NCI-H1105 (cell line): ENCODE results near the gene ZBTB37.
A peak's percentile ranks its signal among the peaks of the same experiment; 100 is the strongest.
"Not testable (repeated sequence)": the region's sequence is repeated elsewhere in the genome, so short reads cannot be mapped to it uniquely, and the experiment has no call there.

Source experiments
- DNase-seq: peaks from one replicate; lab custom pipeline; 2025; lab: John Stamatoyannopoulos, UW

ZBTB37 gene, protein sequence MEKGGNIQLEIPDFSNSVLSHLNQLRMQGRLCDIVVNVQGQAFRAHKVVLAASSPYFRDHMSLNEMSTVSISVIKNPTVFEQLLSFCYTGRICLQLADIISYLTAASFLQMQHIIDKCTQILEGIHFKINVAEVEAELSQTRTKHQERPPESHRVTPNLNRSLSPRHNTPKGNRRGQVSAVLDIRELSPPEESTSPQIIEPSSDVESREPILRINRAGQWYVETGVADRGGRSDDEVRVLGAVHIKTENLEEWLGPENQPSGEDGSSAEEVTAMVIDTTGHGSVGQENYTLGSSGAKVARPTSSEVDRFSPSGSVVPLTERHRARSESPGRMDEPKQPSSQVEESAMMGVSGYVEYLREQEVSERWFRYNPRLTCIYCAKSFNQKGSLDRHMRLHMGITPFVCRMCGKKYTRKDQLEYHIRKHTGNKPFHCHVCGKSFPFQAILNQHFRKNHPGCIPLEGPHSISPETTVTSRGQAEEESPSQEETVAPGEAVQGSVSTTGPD

DNA sequence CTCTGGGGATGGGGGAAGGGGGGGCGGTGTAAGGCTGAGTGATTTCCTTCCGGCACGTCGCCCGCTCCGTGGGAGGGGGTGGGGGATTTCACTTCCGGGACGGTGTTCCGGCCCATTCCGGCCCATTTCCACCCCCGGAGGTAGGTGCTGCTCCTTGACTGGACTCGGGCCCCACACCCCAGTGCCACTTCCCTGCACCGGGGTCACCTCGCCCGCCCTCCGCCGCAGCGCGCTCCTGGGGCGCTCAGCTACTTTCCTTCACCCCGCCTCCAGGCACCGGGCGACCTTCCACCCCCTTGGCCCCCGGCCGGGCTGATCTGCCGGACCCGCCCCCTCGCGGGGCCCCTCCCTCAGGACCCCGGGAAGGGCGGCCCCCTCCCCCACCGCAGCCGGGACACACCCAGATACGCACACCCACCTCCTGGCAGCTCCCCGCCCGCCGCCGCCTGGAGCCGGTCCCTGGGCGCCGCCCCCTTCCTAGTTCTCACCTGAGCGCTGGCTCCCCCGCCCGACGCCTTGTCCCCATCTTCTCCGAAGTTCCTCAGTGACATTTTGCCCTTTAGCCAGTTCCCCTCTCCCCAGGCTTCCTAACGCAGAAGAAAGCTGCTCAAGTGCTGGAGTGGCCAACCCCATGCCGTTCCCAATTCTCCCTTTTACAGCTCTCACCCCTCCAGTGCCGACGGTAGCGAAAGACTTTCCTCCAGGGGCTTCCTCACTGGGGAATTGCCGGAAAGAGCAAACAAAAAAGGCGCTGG, at the start of gene ZBTB37:
TSS of gene ZBTB37 (plus strand) at position 115 of the 755 bp plus-strand sequence. CDS start 1,846 bp downstream, outside the sequence.
- peak; percentile 93 for DNase-seq

GRCh38 chr1:173818459-173818858, 49.7 kb upstream of the ZBTB37 start:
- DNase-seq = no peak

DNA sequence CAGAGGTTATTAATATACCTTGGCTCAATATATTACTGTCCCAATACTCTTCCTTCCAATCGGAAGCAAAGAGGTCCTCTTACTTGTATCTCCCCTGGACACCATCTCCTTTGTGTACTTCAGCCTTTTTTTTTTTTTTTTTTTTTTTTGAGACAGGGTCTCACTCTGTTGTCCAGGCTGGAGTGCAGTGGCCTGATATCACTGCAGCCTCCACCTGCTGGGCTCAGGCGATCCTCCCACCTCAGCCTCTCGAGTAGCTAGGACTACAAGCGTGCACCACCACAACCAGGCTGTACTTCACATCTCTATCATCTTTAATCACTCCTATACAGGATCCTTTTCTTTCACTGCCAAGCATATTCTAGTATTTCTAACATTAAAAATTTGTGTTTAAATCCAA, 46.5 kb upstream of the ZBTB37 start:
- no peak for DNase-seq

DNA sequence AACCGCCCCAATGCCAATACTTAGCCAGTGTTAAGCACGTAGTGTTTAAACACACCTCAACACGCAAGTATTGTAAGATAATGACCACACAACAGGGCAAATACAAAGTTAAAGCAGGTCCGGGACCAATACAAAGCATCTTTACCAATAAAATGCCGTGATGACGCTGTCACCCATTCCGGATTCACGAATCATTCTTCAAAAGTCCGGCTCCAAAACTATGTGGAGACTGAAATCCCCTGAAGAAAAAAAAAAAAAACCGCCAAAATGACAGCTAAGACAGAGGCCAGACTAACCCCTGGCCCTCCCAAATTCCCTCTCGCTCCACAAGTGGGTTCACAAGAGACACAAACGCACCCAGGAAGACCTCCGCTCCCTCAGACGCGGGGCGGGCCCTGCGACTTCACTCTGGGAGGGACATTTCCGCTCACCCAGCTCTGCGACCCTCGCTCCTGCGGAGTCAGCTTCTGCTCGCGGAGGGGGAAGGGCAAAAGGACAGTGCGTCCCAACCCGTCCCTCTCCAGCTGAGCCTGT, 44.3 kb upstream of the ZBTB37 start:
- DNase-seq = no peak

DNA sequence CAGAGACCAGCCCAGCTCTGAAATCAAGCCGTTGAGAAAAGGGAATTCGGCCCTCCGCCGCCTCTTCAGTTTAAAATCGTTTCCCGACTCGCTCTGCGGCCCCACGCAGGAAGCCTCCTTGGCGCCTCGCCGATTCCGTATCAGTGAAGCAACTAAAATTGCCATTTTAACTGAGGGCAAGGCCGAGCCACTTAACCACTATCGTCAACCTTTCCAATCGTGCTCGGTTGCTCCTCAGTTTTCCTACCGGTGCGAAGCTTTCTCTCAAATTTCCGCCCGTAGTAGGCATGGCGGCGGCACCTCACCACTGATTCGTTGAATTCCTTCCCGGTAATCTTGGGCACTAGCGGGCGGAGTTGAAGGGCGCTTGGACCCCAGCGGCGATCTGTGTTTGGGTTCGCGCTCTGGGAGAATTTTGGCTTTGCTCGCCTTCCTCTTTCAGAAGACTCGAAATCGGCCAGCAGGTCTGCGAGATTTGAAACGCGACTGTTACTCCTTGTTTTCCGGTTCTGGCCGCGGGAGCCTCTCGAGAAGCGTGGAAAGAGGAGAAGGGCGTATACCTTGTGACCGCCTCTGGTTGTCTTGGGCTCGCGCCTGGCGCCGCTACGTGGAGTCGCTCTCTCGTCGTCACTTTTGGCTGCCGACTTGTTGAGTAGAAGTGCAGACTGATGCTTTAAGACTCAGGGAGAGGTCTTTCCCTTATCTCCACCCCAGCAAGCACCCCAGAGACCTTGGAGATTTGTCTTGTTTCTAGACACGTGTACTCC, 43.7 kb upstream of the ZBTB37 start, which contains the start of the genes CENPL and DARS2:
TSS of gene CENPL (minus strand) at position 569 of the 767 bp plus-strand sequence. CDS start 13,584 bp downstream, outside the sequence.
TSS of gene DARS2 (plus strand) at position 359 of the 767 bp plus-strand sequence. CDS start 557 bp downstream, outside the sequence.
- DNase-seq = peak; percentile 99

- no peak for DNase-seq
Observed at GRCh38 chr1:173827611-173828010, 40.6 kb upstream of the ZBTB37 start.

DNA sequence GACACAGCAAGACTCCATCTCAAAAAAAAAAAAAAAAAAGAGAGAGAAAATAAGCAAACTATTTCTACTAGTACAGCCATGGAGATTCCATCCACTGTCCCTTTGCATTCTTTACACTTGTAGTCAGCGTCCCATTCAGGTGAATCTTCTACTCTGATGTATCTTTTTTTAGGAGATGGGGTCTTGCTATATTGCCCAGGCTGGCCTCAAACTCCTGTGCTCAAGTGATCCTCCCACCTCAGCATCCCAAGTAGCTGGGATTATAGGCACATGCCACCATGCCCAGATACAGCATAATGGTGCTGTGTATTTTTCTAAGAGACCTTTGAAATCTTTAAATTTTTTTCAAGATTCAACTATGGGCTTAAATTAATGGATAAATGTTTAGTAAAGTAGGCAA, 35.4 kb upstream of the ZBTB37 start:
- DNase-seq = no peak

DNA sequence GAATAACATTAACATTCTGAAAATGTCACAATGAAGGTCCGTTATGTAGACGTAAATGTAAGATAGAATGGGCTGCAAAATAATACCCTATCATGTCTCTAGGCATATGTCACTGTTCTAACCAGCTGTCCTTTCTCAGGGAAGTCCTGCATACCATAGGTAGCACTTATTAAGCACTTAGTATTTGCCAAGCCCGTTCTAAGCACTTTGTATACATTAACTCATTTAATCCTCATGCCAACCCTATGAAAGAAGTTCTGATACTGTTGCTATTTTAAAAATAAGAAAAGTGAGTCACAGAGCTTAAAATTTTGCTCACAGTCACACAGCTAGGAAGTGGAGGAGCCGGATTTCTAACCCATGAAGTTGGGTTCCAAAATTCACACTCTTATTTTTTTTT, 16.1 kb upstream of the ZBTB37 start:
- DNase-seq = no peak

- DNase-seq = no peak
Observed at GRCh38 chr1:173853074-173853473, 15.1 kb upstream of the ZBTB37 start.

DNA sequence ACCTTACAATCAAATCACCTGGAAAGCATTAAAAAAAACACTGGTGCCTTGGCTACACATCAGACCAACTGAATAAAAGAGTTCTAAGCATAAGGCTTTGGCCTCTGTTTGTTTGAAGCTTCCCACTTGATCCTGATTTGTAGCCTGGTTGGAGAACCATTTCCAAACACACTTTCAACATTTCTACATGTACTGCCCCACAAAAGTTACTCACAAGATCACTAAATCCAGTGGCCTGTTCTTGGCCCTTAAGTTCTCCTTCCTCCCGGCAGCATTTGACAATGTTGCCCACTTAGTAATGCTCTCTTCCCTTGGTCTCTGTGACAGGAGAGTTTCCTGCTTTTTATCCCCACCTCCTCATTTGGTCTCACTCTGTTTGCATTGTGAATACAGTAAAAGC, 12.2 kb upstream of the ZBTB37 start:
- DNase-seq = no peak

DNA sequence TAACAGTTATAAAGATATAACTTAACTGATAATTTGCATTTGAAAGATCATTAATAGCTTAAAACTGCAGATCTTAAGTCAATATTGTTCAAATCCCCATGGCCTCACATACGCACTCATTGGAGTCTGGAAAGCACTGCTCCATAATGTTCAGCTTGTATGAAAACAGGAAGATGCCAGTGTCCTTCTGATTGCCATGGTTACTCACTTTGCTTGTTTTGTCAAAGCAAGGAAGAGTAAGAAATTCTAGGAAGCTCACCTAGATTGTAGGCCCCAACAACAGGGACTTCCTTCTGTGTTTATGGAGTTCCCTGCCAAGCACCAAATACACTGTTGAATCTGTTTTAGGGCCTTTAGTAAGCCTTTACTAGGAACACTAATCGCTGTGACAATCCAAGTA, 11.3 kb upstream of the ZBTB37 start:
- no peak for DNase-seq

- DNase-seq = no peak
Observed at GRCh38 chr1:173857363-173857917, 10.7 kb upstream of the ZBTB37 start.

DNA sequence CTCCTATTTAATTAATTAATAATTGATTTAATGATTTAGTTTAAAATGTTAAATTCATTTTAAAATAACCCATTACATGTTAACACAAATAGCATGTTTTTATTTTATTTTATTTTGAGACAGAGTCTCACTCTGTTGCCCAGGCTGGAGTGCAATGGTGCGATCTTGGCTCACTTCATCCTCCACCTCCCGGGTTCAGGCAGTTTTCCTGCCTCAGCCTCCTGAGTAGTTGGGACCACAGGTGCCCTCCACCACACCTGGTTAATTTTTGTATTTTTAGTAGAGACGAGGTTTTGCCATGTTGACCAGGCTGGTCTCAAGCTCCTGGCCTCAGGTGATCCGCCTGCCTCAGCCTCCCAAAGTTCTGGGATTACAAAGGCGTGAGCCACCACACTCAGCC, 8.6 kb upstream of the ZBTB37 start:
- not testable (repeated sequence) for DNase-seq

GRCh38 chr1:173860065-173860464, 8.1 kb upstream of the ZBTB37 start:
- no peak for DNase-seq

GRCh38 chr1:173861731-173862145, 6.4 kb upstream of the ZBTB37 start:
- no peak for DNase-seq

DNA sequence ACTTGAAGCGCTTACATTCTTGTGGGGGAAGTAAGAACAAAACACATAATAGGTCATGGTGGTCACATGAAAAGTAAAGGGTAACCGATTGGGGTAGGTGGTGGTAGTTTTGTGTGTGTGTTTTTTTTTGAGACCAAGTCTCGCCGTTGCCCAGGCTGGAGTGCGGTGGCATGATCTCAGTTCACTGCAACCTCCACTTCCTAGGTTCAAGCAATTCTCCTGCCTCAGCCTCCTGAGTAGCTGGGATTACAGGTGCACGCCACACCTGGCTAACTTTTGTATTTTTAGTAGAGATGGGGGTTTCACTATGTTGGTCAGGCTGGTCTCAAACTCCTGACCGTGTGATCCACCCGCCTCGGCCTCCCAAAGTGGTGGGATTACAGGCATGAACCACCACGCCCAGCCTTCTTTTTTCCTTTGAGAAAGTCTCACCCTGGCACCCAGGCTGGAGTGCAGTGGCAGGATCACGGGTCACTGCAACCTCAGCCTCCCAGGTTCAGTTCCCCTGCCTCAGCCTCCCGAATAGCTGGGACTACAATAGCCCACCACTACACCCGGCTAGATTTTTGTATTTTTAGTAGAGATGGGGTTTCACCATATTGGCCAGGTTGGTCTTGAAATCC, 5.9 kb upstream of the ZBTB37 start:
- not testable (repeated sequence) for DNase-seq

- DNase-seq = no peak
Observed at GRCh38 chr1:173862769-173863223, 5.4 kb upstream of the ZBTB37 start.

DNA sequence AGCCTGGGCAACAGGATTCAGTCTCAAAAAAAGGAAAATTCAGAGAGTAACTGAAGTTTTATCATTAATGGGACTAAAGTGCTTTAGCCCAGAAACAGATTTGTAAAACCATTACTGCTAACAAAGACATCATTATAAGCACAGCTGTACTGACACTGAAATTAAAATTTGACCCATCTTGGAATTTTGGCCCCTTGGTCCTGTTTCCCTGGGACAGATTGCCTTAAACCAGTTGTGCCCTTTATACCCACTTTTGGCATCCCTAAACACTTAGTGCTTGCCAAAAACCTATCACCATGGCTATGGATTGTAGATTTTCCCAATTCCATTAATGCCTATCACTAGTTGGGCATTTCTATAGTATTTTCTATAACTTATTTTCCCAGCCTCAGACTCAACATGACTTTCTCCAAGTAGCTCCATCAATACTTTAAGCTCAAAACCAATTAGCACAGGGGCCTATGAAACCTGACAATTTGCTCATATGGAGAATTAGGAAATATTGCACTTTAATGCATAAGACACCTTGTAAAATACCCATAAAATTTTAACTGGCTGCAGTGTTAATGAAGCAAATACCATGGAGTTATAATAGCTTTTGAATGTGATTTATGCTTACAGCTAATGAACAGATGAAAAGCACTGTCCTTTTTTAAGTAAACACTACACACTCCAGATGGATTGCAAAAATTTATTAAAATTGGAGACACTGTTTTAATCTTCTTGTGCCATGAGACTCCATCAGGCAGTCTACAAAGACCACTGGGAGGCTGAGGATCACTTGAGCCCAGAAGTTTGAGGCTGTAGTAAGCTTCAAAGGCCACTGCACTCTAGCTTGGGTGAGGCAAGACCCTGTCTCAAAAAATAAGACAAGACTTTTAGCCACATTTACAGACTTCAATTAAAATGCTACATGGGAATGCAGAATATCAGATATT, 4.7 kb upstream of the ZBTB37 start:
- DNase-seq = no peak

DNA sequence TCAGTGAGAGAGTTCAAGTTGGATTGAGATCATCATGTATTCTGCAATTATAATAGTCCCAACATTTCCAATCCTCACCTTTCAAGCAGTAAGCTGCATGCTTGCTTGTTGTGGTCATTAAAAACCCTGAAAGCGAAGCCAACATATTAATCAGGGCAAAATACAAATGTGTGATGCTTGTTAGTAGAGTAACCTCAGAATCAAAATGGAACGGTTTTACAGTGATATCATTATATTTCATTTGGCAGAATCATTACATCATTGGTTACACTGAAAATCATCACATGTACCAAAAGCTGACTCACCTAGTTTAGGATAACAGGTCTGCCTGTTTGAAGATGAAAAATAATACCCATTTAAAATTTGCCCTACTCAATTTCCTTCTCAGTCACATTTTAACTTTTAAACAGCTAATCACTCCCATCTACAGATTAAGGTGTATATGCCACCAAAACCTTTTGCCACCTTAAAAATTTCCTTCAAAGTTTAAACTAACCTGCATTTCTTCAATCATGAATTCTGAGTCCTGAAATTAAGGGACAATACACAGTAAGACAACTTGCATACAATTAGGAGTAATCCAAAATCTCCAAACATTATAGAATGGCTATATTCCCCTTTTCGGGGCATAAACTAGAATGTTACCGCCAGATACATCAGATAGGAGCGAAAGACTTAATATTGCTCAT, 3.9 kb upstream of the ZBTB37 start:
- no peak for DNase-seq
